RKO (cell line): ENCODE results near the gene KCTD6.

Source experiments
- DNase-seq: peaks from one replicate; pipeline ENCODE4 v3.0.0-alpha.2; 2016; ENCODE audit warnings: low spot score

The KCTD6 gene

DNA sequence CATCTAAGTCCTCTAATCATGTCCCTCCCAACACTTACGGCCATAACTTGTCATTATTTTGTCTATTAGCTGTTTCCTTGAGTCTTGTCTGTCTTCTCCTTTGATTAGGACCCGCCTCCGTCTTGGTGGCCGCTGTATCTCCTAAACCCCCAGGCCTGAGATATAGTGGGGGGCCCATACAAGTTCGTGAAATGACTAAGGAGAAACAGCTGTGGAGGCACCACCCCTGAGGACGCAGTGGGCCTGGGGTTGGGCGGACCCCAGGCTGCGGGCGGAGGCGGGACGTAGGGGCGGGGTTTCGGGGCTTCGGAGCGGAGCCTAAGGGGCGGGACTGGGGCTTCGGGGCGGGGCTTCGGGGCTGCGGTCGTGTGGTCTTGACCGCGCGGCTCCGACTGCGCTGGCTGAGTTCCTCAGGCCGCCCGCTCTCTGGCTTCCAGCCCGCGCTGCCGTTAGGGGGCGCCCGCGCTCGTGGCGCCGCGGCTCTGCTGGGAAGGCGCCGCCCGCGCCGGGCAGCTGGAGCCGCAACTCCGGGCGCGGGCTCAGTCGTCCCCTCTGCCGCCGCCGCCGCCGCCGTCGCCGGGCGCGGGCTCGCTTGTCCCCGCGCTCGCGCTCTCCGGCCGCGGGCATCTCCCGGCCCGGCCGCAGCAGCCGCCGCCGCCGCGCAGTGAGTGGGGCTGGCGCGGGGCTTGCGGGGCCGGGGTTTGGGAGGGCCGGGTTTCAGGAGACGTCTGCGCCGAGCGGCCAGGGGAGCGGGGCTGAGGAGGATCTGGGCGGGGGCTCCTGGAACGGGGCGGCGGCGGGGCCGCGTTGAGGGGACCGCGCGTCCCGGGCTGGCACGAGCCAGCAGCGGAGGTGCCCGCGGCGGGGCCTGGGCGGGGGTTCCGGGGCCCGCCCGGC, at the start of gene KCTD6:
TSS of gene KCTD6 (plus strand) at position 591 of the 897 bp plus-strand sequence. CDS start 6,660 bp downstream, outside the sequence.
- peak; percentile 93 for DNase-seq

DNA sequence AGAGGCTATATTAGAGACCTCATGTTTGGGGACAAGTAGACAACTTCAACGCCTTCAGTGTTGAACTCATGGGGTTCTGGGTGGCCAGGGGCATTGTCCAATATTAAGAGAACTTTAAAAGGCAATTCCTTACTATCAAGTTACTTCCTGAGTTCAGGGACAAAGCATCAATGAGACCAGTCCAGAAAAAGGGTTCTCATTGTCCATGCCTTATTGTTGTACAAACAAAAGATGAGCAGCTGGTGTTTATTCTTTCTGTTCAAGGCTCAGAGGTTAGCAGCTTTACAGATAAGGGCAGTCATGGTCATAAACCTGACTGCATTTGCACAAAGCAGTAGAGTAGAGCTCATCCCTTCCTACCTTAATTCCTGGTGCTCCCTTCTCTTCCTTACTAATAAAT, 39.7 kb upstream of the KCTD6 start:
- no peak for DNase-seq

DNA sequence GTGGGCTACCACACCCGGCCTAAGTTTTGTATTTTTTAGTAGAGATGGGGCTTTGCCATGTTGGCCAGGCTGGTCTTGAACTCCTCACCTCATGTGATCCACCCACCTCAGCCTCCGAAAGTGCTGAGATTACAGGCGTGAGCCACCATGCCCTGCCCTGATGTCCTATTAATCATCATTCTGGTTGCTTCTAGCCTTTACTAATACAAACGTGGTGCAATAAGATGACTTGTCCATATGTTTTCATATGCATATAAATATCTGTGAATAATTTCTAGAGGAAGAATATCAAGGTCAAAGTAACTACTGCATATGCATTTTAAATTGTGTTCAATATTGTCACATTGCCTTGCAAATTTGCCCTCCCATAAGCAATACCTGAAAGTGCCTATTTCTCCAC, 32.7 kb upstream of the KCTD6 start:
- peak; percentile 39 for DNase-seq

DNA sequence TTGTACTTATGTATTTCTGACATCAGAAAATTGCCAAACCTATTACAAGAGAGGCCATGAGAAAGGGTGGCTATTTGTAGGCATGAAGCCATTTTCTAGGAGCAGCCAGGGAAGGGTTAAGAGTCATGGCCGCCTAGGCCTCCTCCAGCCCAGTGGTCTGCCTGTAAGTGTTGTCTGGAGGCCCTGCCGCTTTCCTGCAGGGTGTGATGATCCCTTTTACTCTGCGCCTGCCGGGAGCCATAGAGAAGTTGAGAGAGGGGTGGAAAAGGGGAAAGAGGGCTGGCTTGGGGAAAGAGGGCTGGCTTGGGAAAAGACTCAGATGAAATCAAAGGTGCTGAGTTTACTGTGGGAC, 29.1 kb upstream of the KCTD6 start:
- DNase-seq: no peak

DNA sequence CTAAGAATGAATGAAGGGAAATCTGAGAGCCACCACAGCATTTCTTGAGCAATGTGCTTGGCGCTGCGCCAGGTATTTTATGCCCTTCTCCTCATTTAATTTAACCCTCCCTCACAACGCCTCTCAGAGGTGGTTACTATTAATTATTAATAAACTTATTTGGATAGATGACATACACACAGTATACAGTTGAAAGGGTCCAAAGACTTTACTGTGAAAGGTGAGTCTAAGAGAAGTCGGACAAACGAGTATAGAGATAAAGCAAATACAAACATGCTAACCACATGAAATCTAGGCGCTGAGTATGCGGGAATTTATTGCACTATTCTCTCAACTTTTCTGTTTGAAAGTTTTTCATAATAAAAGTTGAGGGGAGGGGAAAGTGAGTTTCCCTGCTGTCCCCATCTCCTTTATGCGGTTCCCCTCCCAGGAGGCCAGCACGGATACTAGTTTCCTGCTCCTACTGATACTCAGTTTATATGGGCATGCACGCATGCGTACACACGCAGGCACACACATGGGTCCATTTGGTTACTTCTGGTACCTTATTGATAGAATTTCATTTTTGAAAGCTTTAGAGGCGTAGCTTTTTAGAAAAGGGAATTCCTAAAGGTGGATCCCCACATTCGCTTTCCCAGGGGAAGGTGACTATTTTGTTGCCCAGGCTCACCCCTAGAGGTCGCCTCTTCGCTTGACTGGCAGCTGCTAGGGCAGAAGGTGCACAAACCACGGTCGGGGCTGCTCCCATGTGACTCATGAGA, 28.5 kb upstream of the KCTD6 start:
- DNase-seq: peak; percentile 92

DNA sequence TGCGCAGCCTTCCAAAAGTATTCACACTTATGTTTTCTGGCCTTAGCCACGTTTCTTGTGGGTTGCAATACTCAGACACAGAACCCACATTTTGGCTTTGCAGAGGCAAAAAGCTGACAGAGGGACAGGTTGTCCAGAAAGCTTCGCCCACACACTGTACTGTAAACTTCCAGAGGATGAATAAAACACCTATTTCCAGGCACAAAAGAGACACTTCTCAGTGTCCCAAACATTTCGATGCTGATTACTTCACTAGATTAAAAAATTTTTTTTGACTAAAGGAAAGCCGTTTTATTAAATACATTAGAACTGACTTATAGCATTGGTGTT, 28.0 kb upstream of the KCTD6 start:
- DNase-seq: no peak

DNA sequence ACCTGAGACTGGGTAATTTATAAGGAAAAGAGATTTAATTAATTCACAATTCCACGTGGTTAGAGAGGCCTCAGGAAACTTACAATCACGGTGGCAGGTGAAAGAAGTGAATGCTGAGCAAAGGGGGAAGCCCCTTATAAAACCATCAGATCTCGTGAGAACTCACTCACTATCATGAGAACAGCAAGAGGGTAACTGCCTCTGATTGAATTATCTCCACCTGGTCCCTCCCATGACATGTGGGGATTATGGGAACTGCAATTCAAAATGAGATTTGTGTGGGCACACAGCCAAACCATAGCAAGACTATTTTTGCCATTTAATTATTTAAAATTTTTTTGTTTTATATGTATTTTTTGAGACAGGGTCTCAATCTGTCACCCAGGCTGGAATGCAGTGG, 27.0 kb upstream of the KCTD6 start:
- no peak for DNase-seq

DNA sequence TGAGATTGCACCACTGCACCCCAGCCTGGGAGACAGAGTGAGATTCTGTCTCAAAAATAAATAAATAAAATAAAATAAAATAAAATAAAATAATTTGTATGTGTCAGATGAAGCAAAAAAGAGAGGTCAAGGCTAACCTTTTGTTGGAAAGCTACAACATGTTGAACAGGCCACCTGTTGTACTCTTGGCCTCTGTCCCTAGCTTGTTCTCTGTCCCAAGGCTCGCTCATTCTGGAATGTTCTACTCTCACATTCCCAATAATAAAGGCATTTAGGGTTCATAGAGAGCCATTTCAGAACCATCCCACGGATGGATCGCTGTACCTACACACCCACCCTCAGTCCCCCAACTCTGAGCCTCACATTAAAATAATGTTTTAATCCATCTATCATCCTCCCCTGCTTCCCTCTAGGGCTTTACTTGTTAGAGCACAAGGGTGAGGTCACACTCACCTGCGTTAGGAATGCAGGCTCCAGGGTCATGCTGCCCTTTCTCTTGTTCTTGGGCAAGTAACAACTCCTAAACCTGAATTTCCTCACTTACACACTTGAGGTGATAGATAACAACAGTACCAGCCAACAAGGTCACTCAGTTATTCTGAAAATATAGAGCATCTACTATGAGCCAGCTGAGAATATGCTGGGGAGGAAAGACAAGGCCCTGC, 24.9 kb upstream of the KCTD6 start:
- DNase-seq: no peak

DNA sequence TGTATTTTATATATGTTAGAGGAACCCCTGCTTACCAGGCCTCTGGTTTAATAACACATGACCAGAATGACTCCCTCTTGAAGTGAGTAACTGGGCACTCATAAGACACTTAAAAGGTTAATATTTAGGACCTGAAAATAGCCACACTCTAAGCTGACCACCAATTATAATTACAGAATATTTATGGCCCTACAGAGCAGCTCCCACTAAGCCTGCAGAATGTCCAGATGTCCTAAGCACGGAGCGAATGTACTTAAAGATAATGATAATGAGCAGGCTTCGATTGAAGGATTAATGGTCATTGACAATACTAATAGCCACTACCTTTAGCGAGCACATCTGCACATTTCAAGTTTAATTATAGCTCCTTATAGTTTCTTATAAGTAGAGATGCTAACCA, 22.8 kb upstream of the KCTD6 start:
- no peak for DNase-seq

DNA sequence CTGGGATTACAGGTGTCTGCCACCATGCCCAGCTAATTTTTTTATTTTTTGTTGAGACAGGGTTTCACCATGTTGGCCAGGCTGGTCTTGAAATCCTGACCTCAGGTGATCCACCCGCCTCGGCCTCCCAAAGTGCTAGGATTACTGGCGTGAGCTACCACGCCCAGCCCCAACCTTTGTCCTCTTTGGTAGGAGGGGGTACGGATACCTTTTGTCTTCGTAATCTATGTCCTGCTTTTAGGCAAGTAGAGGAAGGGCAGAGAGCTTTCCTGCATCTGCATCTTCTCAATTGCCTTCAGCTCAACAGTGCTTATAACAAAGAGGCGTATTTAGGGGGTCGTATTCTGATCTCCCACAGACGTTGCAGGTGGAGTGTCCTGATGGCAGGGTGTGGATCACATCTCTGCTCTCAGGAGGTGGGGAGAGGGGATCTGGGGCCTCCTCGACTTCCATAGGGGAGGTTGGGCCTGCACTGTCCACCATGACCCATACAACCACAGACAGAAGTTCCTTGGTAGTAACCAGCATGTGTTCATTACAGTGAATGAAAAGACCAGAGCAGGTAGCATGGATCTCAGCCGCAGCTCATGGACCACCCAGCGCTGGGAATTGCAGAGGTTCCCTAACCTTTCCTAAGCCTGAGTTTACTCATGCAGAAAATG, 21.4 kb upstream of the KCTD6 start:
- DNase-seq: no peak

DNA sequence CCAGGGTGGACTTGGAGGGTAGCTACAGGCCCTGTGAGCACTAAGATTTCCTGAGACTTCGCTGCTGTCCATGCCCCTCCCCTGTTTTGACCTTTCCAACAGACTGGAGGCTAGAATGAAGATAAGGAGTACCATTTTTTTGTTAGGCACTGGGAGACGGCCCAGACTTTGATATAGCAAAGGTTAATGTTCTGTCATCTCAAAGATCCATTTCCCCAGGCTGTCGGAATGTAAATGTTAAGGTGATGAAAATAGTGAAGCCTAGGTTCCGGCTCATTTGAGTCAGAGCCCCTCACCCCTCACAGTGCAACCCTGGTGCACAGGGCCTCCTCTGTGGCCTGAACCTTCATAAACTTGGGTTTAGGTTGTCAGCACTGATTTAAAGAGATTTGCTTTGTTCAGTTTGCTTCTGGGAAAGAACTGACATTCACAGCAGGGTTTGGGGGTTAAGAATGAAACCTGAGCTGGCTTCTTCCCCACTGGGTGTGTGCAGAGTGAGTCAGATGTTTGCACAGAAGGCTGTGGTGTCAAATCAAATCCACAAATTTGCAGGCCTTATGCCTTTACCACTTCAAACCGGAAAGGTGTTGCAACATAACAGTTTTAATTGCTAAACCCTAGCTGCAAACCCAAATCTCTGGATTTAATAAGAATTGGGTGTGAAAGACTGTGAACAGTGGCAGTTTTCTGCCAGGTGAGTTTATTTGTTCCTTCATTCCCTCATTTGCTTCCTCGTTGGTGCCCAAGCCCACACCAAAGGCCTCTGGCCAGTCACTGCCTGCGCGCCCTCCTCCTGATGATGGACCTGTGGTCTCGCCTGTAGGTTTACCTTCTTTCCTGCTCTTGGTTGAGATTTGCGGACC, 20.6 kb upstream of the KCTD6 start:
- DNase-seq: peak; percentile 59

DNA sequence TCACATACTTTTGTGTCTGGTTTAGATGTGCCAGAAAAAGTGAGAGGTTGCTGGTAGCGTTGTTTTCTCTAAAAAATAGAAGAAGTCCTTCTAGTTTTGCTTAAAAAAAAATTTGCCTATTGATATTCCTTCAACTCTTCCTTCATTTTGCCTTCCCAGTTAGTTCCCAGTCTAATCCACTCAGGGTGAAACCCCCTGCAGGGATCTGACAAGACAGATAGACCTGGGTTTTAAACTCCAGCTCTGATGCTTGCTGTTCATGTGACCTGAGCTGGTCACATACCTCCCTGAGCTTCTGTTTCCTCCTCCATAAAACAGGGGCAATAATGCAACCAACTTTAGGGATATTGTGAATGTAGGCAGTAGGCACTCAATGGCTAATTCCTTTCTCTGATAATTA, 18.6 kb upstream of the KCTD6 start:
- no peak for DNase-seq

DNA sequence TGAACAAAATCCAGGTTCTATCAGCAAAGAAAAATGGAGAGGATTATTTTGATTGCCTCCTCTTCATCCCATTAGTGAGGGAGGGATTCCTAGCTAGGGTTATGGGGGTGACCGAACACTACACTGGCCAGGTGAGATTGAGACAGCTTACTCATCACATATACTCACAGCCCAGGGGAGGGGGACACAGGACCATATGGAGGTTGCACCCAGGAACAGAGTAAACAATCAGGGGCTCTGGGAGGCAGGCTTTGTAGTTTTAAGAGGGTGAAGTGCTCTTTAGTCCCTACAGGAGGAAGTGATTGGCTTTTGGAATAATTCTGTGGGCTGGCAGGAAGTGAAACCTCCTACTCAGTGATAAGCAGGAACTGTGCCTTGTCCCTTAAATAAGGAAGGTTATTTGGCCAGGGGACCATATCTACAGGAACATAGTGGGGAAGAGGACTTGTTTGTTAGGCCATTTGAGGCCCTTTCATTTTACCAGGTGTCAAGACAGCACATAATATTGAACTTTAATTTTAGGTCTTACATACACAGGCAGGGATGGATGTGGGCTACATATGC, 17.5 kb upstream of the KCTD6 start:
- no peak for DNase-seq

DNA sequence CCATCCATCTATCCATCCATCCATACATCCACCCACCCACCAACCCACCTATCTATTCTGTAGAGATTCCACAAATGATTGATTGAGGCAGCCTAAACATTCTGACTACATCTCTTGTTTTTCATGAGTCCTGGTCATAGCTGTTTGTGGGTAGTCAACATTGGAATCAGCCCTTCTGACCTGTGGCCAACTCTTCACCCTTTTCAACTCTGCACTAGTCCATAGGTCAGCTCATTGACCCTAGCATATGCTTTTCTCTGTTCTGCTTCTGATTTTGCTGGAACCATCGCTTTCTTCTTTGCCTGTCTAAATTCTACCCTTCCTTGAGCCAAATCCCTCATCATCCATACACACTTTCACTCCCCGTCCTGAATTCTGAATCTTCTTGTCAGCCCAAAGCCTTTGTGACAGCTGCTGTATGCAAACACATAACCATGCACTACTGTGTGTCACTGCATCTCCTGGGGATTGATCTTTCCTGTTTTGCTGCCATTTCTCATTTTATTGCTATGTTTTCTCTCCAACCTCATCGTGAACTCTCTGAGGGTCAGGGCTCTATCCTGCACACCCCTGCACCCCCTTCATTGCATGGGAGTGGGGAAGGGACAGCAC, 16.8 kb upstream of the KCTD6 start:
- no peak for DNase-seq

DNA sequence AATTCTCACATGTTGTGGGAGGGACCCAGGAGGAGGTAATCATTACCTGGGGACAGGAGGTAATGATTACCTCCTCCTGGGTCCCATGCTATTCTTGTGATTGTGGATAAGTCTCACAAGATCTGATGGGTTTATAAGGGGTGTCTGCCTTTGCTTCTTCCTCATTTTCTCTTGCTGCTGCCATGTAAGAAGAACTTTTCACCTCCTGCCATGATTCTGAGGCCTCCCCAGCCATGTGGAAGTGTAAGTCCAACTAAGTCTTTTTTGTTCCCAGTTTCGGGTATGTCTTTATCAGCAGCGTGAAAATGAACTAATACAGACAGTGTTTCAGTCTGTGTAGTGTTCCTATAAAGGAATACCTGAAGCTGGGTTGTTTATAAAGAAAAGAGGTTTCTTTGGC, 13.1 kb upstream of the KCTD6 start:
- no peak for DNase-seq

DNA sequence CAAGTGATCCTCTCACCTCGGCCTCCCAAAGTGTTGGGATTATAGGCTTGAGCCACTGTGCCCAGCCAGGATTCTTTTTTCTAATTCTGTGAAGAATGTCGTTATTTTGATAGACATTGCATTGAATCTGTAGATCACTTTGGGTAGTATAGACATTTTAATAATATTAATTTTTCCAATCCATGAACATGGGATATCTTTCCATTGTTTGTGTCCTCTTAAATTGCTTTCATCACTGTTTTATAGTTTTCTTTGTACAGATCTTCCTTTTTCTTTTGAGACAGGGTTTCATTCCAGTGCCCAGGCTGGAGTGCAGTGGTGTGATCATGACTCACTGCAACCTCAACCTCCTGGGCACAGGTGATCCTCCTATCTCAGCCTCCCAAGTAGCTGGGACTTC, 11.6 kb upstream of the KCTD6 start:
- DNase-seq: no peak

DNA sequence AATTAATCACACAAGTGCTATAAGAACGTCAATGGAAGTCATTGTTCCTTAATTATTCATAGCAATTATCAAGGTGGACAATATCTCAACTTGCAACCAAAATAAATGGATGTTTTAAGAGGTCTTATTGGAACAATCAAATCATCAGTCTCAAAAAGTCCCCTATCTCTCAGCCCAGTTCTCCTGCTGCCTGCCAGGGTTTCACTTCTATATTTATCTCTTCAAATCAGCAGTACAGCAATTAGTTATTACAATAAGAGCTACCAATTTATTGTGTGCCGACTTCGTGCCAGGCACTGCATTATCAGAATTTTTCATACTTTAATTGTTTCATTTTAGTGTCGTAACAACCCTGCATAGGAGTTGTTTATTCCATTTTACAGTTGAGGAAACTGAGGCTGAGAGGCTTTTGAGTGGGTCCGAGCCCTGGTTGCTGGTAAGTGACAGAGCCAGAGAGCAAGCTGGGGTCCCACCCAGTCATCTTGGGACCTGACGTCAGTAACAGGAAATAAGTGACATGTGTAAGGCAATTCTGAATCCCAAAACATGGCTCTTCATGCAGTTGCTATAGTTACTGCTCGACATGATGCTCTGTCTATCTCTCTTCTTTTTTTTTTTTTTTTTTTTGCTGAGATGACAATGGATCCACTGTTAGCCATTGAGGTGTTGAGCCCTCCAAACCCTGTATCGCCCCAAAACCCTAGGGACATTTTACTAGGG, 8.8 kb upstream of the KCTD6 start:
- DNase-seq: no peak

DNA sequence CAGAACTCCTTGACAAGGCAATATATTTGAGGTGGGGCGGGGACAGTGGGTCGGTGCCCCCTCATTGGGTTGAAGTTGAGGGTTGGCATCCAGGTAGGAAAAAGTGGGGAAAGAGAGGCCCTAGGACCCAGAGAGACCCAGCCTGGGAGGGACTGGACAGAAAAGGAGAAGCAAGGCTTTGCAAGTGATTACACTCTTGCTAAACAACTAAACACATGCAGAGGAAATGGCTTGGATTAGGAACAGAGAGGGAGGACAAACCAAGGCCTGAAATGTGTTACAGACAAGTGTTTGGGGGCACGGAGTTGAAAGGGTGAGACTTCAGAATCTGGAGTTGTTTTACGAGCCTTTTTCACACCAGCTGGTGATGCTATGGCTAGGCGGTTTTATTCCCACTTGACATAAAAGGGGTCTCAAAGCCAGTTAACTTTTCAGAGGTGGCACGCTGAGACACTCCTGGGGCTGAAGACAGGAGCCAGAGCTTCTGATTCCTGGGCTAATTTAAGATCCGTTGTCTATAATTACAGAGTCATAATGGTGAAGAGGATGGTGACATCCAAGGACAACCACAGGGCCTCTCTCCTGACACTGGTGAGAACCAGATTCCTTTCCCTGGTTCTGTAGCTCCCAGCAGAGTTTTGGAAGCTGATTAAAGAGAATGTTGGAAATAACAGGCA, 7.7 kb upstream of the KCTD6 start:
- no peak for DNase-seq

DNA sequence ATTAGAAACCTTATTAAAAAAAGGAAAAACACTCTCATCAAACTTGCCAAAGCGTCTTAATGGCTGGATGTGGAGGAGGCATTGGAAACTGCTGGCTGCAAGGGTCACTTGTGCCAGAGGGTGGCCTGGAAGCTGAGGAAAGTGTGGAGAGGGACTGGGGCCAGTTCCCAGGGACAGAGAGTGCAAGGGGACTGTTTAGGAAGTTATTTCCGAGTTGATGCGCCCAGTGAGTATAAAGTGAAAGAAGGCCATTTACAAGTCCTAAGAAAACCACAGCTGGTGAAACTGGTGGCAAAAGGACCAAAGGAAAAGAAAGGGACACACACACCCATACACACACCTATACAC, 7.2 kb upstream of the KCTD6 start:
- DNase-seq: no peak
